Fibroblast of skin of left quadriceps (primary cell): ENCODE results near the gene DHCR24.
"Not testable (repeated sequence)": the region's sequence is repeated elsewhere in the genome, so short reads cannot be mapped to it uniquely, and the experiment has no call there.

Experiments used
- DNase-seq, 2 experiments: peaks; one replicate each; pipeline ENCODE4 v3.0.0-alpha.2; 2013; ENCODE audit warnings: low read depth in 2 of 2

The DHCR24 gene, protein sequence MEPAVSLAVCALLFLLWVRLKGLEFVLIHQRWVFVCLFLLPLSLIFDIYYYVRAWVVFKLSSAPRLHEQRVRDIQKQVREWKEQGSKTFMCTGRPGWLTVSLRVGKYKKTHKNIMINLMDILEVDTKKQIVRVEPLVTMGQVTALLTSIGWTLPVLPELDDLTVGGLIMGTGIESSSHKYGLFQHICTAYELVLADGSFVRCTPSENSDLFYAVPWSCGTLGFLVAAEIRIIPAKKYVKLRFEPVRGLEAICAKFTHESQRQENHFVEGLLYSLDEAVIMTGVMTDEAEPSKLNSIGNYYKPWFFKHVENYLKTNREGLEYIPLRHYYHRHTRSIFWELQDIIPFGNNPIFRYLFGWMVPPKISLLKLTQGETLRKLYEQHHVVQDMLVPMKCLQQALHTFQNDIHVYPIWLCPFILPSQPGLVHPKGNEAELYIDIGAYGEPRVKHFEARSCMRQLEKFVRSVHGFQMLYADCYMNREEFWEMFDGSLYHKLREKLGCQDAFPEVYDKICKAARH

GRCh38 chr1:54886724-54887664 lies at the start of gene DHCR24:
Gene DHCR24 (minus strand): TSS chr1:54887195. CDS start chr1:54887119, 76 bp downstream.
- DNase-seq: peak; percentile 62

GRCh38 chr1:54936791-54937190 lies 49.8 kb upstream of the DHCR24 start:
- DNase-seq: no peak

GRCh38 chr1:54934869-54935268 lies 47.9 kb upstream of the DHCR24 start:
- DNase-seq: peak; percentile 94 to 95

DNA sequence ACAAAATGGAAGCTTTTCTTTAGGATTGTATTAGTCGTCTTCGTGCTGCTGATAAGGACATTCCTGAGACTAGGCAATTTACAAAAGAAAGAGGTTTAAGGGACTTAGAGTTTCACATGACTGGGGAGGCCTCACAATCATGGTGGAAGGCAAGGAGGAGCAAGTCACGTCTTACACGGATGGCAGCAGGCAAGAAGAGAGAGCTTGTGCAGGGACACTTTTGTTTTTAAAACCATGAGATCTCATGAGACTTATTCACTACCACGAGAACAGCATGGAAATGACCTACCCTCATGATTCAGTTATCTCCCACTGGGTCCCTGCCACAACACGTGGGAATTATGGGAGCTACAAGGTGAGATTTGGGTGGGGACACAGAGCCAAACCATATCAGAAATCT lies 47.1 kb upstream of the DHCR24 start:
- DNase-seq: not testable (repeated sequence)

GRCh38 chr1:54931275-54931840 lies 44.4 kb upstream of the DHCR24 start:
- no peak for DNase-seq

DNA sequence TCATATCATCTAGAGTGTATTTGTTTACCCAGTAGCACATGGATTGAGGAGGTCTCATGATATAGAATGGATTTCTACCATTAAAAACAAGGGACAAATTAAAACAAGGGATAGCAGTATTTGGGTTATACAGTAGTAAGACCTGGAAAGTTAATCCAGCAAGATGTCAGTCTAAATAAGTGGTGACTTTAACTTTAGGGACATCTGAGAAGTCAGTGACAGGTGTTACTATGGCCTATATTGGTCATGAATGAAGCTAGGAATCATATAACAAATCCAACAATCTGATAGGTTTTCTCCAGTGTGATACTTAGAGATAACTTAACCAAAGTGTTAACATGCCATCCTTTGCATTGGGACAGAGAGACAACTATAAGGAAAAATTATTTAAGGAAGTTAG lies 42.7 kb upstream of the DHCR24 start:
- no peak for DNase-seq

- no peak for DNase-seq
These were observed 41.3 kb upstream of the DHCR24 start for GRCh38 chr1:54928327-54928726.

DNA sequence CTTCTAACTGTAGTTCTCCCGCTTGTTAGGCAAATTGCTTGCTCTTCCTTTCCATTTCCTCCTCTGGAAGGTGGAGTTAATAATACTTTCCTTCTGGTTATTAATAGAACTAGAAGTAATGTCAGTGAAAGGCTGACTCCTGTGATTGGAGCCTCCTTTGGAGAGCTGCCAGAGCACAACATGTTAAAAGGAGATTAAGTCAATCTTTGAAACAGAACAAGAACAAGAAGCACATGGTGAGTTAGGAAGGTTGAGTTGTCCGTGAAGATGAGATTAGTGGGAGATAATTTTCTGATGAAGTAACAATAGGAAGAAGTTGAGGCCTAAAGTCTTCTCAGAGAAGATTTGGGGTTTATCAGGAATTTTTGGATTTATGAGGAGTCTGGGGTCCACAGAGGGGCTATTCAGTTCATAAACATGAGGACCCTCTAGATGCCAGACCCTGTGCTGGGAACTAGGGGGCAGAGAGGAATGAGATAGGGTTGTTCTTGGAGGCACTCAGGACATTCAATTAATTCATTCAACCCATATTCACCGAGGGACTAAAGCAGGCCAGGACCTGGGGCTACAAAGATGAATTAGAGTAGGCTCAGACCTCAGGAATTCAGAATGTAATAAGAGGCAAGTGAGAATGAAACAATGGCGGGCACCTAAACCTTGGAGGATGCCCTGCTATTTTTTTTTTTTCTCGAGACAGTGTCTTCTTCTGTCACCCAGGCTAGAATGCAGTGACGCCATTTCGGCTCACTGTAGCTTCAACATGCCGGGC lies 40.7 kb upstream of the DHCR24 start:
- DNase-seq: peak; percentile 64

DNA sequence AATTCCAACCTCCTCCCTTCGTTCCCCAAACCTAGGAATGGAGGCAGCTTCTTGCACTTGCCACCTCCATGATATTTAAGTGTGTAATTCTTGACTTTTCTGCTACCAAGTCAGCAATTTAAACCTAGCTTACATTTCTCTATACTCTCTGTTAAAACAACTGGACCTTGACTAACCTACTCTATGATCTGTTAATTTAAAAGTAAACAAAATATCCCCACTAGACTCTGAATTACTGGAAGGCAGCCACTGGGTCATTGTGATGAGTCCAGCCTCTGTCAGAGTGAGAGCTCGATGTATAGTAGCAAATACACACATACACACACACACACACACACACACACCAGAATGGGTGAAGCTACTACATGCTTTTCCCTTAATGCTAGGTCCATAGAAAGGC lies 40.0 kb upstream of the DHCR24 start:
- DNase-seq: no peak

- DNase-seq: no peak
These were observed 36.0 kb upstream of the DHCR24 start for GRCh38 chr1:54922921-54923421.

- DNase-seq: no peak
These were observed 35.2 kb upstream of the DHCR24 start for GRCh38 chr1:54922040-54922761.

GRCh38 chr1:54919367-54920359 lies 32.7 kb upstream of the DHCR24 start:
- no peak for DNase-seq

DNA sequence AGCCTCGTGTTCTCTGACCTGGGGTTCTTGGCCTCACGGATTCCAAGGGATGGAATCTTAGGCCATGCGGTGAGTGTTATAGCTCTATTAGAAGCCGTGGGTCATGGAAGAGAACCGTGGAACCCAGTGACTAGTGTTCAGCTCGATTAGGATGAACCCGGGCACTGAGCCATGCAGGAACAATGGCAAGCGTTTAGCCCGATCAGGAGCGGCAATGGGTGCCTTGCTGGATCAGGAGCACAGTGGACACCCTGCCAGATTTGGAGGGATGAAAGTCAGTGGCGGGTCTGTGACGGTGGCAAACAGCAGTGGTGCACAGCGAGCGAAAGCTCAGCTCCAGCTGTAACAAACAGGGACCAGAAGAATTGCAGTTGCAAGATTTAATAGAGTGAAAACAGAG lies 24.1 kb upstream of the DHCR24 start:
- DNase-seq: not testable (repeated sequence)

DNA sequence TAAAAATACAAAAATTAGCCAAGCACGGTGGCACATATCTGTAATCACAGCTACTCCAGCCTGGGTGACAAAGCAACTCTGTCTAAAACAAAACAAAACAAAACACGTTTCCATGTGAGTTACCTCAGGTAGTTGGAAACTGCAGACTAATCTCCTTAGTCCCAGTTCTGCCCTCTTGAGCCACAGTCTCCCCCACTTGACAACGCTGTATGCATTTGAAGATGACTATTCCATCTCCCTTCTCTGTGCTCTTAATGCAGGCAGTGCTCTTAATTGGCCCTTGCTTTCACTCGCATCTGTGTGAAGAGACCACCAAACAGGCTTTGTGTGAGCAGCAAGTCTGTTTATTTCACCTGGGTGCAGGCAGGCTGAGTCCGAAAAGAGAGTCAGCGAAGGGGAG lies 19.6 kb upstream of the DHCR24 start:
- DNase-seq: no peak

DNA sequence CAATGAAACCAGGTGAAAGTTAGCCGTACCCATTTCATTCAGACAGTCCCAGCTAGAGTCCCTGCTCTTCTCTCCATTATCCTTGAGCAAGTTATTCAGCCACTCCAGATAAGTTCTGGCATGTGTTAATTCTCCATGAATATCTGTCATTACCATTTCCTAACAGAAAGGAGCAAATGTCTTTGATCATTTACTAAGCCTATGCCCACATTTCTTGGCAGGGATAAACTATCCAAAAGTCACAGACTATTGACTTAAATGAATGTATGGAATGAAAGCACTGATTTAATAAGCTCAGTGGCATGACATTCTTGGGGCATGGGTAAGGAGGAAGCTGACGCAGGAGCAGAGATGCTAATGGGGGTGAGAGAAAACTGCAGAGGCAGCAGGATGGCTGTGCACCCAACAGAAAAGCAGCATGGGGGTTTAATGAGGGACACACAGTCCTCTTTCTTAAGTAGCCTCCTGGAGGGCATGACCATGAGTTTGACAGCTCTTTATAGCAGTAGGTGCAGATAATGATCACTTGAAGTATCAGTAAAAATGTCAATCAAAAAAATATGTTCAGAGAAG lies 17.6 kb upstream of the DHCR24 start:
- peak; percentile 71 to 73 for DNase-seq

DNA sequence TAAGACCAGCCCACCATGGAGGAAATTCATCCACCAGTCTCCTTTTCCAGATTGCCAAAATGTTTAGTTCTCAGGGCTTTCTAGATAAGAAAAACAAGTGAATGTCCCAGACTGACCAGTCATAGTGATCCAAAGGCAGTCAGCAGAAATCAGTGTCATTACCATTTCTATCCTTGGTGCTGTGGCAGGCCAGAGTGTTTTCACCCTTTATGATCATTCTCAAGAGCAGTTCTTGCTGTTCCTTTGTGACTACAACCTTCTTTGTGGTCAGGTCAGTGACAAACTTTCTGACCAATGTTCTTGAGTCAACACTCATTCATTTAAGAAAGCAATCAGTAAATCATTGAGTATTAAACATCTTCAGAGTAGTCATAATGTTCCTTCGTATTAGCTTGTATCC lies 7.3 kb upstream of the DHCR24 start:
- DNase-seq: no peak

DNA sequence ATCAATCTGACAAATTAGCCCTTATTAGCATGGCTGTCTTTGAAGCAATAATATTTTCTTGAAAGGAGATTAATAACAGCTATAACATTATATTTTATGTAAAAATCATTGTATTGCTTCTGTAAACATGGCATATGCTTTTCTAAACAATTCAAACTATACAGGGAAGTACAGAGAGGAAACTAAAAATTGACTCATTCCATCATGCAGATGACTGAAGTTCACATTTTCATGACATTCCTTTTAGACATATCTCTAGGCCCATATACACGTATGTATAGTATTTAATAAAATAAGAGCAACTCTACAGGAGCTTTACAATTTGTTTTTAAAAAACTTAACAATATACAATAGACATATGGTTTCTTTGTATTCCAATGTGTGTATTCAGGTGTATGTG lies 5.6 kb upstream of the DHCR24 start:
- DNase-seq: no peak

DNA sequence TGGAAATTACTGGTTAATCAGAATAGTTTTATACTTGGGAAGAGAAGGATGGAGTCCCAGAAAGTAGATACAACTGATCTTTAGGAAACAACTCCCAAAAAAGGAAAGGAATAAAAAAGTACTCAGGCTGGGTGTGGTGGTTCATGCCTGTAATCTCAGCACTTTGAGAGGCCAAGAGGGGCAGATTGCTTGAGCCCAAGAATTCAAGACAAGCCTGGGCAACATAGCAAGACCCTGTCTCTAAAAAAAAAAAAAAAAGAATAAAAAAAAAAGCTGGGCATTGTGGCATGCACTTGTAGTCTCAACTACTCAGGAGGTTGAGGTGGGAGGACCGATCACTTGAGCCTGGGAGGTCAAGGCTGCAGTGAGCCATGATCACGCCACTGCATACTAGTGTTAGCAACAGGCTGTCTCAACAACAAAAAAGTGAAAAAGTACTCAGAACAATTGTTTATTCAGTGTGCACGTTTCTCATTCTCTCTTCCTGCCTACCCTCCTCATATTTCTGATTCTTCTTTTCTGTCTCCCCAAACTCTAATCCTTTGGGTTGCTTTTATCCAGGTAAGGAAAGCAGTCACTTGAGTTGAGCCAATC lies 2.2 kb upstream of the DHCR24 start:
- DNase-seq: no peak
